Measurements from ENCODE around the gene VILL. TPM values are rescaled to one million over a fixed set of nuclear protein-coding genes. Genes with fewer than 3 reads are reported as not detected.

The VILL gene
- total and polyA plus RNA-seq, 2 of the 8 experiments (the other 6 are each of a cell fraction or from before 2014, with no cell fraction given) = 4.1 to 4.2 TPM

GRCh38 chr3:37955918-37956707 is 34.5 kb upstream of the VILL start:
- no peaks in the 10 kb centered on the region for H3K23me2 ChIP-seq (ENCODE audit: low read depth, low read length)
- no peaks in the 10 kb centered on the region for H3K27me3 ChIP-seq (replicated peaks in 1 of 4; ENCODE audit: control insufficient read depth in 3 of 4, extremely low read depth in 1 of 4, insufficient read depth in 3 of 4, low read length in 3 of 4)
- H3K27ac ChIP-seq (ENCODE audit: low read depth, low read length) = no peak overlapping the region
- H3K79me2 ChIP-seq (ENCODE audit: control insufficient read depth in 1 of 2, insufficient read depth in 2 of 2, low read length in 2 of 2) = no peaks in the 10 kb centered on the region
- H3K79me1 ChIP-seq (ENCODE audit: low read depth, low read length) = no peaks in the 10 kb centered on the region
- no peak overlapping the region for H3K56ac ChIP-seq (replicated peaks; ENCODE audit: insufficient read length, low read depth, low read length)
- no peak for FAIRE-seq
- H3K4me1 ChIP-seq (replicated peaks in 1 of 4; ENCODE audit: control insufficient read depth in 3 of 4, insufficient read depth in 4 of 4, low read length in 3 of 4) = peaks cover 0 to 3% (median 3%) of the 10 kb centered on the region in 4 experiments; a peak in 3 of 7 replicates
- H4K5ac ChIP-seq (ENCODE audit: insufficient read length, low read depth, low read length) = no peak overlapping the region
- no peak overlapping the region for H3K9ac ChIP-seq (replicated peaks in 1 of 4; ENCODE audit: extremely low read depth in 1 of 4, low read depth in 3 of 4, low read length in 3 of 4)
- H3K4ac ChIP-seq (replicated peaks; ENCODE audit: insufficient read length, low read depth, low read length) = no peak overlapping the region
- H2BK15ac ChIP-seq (ENCODE audit: low read length) = no peak overlapping the region
- no peak overlapping the region for H2AFZ ChIP-seq (ENCODE audit: low read length)
- TF ChIP-seq TAF7 (optimal IDR thresholded peaks at IDR 0.05; ENCODE audit: borderline replicate concordance, low read depth, low read length) (no peak), EZH2 (IDR thresholded peaks at IDR 0.05; ENCODE audit: low read depth, low read length, severe bottlenecking) (no peak), GABPA (IDR thresholded peaks at IDR 0.05; ENCODE audit: borderline replicate concordance, insufficient read depth, low read length) (no peak), TAF1 (IDR thresholded peaks at IDR 0.05; ENCODE audit: low read depth, low read length) (no peak), TBP (IDR thresholded peaks at IDR 0.05; ENCODE audit: low read depth, low read length) (no peak), SP1 (IDR thresholded peaks at IDR 0.05; ENCODE audit: low read depth, low read length) (no peak), CEBPB (IDR thresholded peaks at IDR 0.05; ENCODE audit: low read depth, low read length) (no peak), POU5F1 (IDR thresholded peaks at IDR 0.05; ENCODE audit: low read depth, low read length) (no peak), SIX5 (IDR thresholded peaks at IDR 0.05; ENCODE audit: low read depth, low read length) (no peak), SIRT6 (IDR thresholded peaks at IDR 0.05; ENCODE audit: low read length) (no peak)
- no peaks in the 10 kb centered on the region; a peak in 1 of 8 replicates for H3K36me3 ChIP-seq (ENCODE audit: control insufficient read depth in 2 of 4, insufficient read depth in 4 of 4, low read length in 3 of 4)
- H3K14ac ChIP-seq (ENCODE audit: insufficient read length) = no peak overlapping the region
- no peak overlapping the region for H3K4me2 ChIP-seq (ENCODE audit: insufficient read depth in 1 of 2, low read depth in 2 of 2, low read length in 2 of 2)
- H2BK12ac ChIP-seq (ENCODE audit: low read depth, low read length) = 0 out of 2 replicates have a peak overlapping the region, but pooled peaks have one; percentile 4
- H2BK5ac ChIP-seq (ENCODE audit: low read depth, low read length) = peak overlapping the region; percentile 27; the same call in 1 of the 2 replicates
- H3K9me3 ChIP-seq (ENCODE audit: insufficient read depth in 2 of 2, low read depth in 1 of 2, low read length in 1 of 2) = no peaks in the 10 kb centered on the region
- H4K91ac ChIP-seq (replicated peaks; ENCODE audit: insufficient read length, low read length) = no peak overlapping the region
- WGBS, 2 experiments (ENCODE audit: extremely low coverage in 1 of 2, insufficient coverage in 1 of 2, insufficient read length in 1 of 2, insufficient replicate concordance in 2 of 2, low coverage in 1 of 2, low lambda C conversion rate in 2 of 2, missing lambda C conversion rate in 1 of 2) = 90% methylated on average over 3 of the region's 3 CpGs; no CpG with 5 or more reads in 1 of the 2 experiments
- no peak overlapping the region for H3K4me3 ChIP-seq (ENCODE audit: extremely low read depth in 1 of 4, insufficient read depth in 2 of 4, low read depth in 3 of 4, low read length in 4 of 4)
- H2BK120ac ChIP-seq (replicated peaks; ENCODE audit: low read depth, low read length) = no peak overlapping the region
- POLR2A ChIA-PET (ENCODE audit: partially characterized antibody) = interaction anchor here (0.6 to 1.9 kb wide), 3 partner anchors 8 to 19 kb away, joined by 3 to 4 read pairs (median 3); no protein-coding TSS in a partner anchor
- H4K8ac ChIP-seq (ENCODE audit: extremely low read depth, insufficient read depth, low read length) = no peak overlapping the region
- no peak for DNase-seq (ENCODE audit: low read depth in 1 of 2, low spot score in 2 of 2)
- no peaks in the 10 kb centered on the region for H4K20me1 ChIP-seq (replicated peaks in 1 of 2; ENCODE audit: control insufficient read depth in 1 of 2, insufficient read depth in 2 of 2, low read length in 2 of 2)
- no peak overlapping the region for H2BK20ac ChIP-seq (ENCODE audit: low read length)
- no peak overlapping the region for H3K23ac ChIP-seq (ENCODE audit: insufficient read length)
- H3K18ac ChIP-seq (ENCODE audit: extremely low read depth, low read length) = no peak overlapping the region
- H2AK5ac ChIP-seq (ENCODE audit: low read depth, low read length) = no peak overlapping the region
- CTCF ChIA-PET (ENCODE audit: partially characterized antibody) = interaction anchor here (0.6 to 4.1 kb wide), 17 partner anchors 10 to 476 kb away, joined by 3 to 32 read pairs (median 3); no protein-coding TSS in a partner anchor
